Suprapubic skin (tissue), 3 donors: ENCODE results near the gene SNX12.

Experiments
- CTCF ChIP-seq, 2 donors: fragments of 200-600 bp in 1 of 2; fragments of 450-650 bp in 1 of 2; sonication (generic) in 1 of 2; IDR thresholded peaks; one replicate each; pipeline ENCODE4 v1.5.1; 2016 to 2019; ENCODE audit warnings: antibody characterized with exemption in 2 of 2, mild to moderate bottlenecking in 1 of 2, moderate library complexity in 1 of 2
- POLR2A ChIP-seq, 2 donors: fragments of 450-650 bp; IDR thresholded peaks; one replicate each; pipeline ENCODE4 v1.6.1; 2017; ENCODE audit warnings: antibody characterized with exemption in 2 of 2, mild to moderate bottlenecking in 2 of 2, moderate library complexity in 2 of 2

GRCh38 chrX:71017396-71017939, 50.7 kb downstream of the SNX12 start:
- no peak for TF ChIP-seq POLR2A (IDR thresholded peaks at IDR 0.05)
- no peak for TF ChIP-seq CTCF (IDR thresholded peaks at IDR 0.05)
